ENCODE measurements around the gene RANBP6. TPM values are rescaled to one million over a fixed set of nuclear protein-coding genes. Genes with fewer than 3 reads are reported as not detected.

RANBP6 gene
- total RNA-seq (2022; extraction: Qiagen RNA extraction; ENCODE audit: low read depth) = 6.1 to 16.9 TPM (median 15.7 TPM) in 5 replicates

GRCh38 chr9:6015278-6016157 is at the start of gene RANBP6:
RANBP6 (minus strand) TSS chr9:6015624; CDS start chr9:6015607, 17 bp downstream.

Other genes with a start within 250 kb of the RANBP6 start
- gene ERMP1, start 182.5 kb downstream of the RANBP6 start, total RNA-seq (2022; extraction: Qiagen RNA extraction; ENCODE audit: low read depth) = 15.5 to 22.4 TPM (median 19.7 TPM) in 5 replicates
- not detected in 5 replicates for gene MLANA, start 124.7 kb downstream of the RANBP6 start, total RNA-seq (2022; extraction: Qiagen RNA extraction; ENCODE audit: low read depth)
- gene IL33, start 200.2 kb upstream of the RANBP6 start, total RNA-seq (2022; extraction: Qiagen RNA extraction; ENCODE audit: low read depth) = 0.27 to 1.0 TPM (median 0.56 TPM) in 5 replicates

Measured in A549 treated with RU486 at 1 μM for 4 hours (cell line).